Measurements from ENCODE around the gene TXNDC11.

Gene TXNDC11

DNA sequence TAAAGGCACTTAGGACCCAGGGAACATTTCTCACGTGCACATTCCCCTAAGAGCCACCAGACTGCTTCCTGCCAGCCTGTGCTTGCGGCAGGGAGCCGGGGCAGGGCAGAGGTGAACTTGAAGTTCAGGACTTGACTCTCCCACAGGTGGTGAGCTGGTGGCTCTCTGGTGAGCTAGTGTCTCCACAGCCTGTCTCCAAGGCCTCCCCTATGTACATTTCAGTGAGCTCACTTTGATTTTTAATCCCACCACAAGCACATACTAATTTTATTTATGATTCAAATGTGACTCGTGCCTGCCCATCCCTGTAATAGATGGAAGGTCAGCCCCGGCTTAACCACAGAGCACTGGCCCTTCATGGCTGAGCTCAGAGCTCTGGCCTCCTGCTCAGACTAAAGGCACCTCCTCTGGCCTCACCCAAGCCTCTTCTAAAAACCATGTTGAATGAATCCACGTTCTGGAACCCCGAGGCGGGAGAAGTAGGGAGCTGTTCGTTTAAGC is 65.2 kb downstream of the TXNDC11 start:
- DNase-seq (ENCODE audit: low read depth, low spot score) = no peak
- H3K27ac ChIP-seq = peak overlapping the region; percentile 69

DNA sequence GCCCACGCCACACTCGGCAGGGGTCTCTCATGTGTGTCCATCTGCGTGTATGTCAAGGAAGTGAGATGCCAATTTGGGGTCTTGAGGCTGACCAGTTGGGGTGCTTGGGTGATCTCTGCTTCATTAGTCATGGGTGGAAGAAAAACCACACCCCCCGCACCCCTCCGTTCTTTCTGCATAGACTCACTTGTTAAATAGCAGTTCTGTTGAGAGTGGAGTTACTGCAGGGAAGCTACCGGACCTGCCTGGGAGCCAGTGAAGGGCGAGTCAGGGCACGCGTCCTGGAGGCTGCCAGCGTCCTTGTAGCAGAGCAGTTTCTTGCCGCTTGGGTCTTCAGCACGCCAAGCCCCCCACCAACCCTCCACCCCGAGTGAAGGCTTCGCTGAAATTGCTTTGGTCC is 65.9 kb downstream of the TXNDC11 start:
- no peak for DNase-seq (ENCODE audit: low read depth, low spot score)
- H3K27ac ChIP-seq = peak overlapping the region; percentile 69

- no peak for DNase-seq (ENCODE audit: low read depth, low spot score)
- peak overlapping the region; percentile 69 for H3K27ac ChIP-seq
These were observed 66.8 kb downstream of the TXNDC11 start for GRCh38 chr16:11675561-11676511.

GRCh38 chr16:11674818-11675560 is 67.7 kb downstream of the TXNDC11 start:
- no peak for DNase-seq (ENCODE audit: low read depth, low spot score)
- H3K27ac ChIP-seq = peak overlapping the region; percentile 11

DNA sequence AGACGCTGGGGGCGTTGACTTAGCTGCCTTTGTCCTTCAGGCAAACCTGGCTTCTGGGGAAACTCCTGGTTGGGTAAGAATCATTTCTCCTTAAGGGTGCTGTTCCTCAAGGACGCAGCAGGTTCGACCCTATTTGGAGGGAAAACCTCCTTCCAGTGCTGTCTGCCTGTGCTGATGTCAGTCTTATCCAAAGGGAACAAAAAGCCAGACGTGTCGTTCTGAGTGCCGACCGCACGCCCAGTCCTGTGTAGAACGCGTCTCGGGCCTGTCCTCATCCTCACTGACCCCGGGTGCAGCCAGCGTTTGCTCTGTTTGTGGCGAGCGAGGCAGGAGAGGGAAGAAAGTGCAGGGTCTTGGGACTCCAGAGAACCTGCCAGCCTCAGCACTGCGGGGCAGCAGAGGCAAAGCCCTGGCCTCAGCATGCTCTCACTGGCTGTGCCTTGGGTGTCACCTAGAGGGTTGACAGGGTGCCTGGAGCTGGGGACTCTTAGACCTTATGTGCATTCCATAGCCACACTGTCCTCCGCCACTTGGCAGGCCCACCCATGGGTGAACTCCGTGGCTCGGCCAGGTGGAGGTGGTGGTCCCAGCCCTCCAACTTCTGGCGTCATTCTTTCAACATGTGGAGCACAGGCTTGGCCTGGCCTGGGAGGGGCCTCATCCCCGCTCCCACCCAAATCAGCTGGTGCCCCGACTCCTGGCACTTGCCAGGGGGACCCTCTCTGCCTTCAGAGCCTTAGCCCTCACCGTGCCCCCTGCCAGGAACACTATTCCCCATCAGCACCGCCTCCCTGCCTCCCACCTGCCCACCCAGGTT is 68.4 kb downstream of the TXNDC11 start:
- no peak for DNase-seq (ENCODE audit: low read depth, low spot score)
- H3K27ac ChIP-seq = no peak overlapping the region

GRCh38 chr16:11673091-11674000 is 69.3 kb downstream of the TXNDC11 start:
- no peak overlapping the region for H3K27ac ChIP-seq
- no peak for DNase-seq (ENCODE audit: low read depth, low spot score)

DNA sequence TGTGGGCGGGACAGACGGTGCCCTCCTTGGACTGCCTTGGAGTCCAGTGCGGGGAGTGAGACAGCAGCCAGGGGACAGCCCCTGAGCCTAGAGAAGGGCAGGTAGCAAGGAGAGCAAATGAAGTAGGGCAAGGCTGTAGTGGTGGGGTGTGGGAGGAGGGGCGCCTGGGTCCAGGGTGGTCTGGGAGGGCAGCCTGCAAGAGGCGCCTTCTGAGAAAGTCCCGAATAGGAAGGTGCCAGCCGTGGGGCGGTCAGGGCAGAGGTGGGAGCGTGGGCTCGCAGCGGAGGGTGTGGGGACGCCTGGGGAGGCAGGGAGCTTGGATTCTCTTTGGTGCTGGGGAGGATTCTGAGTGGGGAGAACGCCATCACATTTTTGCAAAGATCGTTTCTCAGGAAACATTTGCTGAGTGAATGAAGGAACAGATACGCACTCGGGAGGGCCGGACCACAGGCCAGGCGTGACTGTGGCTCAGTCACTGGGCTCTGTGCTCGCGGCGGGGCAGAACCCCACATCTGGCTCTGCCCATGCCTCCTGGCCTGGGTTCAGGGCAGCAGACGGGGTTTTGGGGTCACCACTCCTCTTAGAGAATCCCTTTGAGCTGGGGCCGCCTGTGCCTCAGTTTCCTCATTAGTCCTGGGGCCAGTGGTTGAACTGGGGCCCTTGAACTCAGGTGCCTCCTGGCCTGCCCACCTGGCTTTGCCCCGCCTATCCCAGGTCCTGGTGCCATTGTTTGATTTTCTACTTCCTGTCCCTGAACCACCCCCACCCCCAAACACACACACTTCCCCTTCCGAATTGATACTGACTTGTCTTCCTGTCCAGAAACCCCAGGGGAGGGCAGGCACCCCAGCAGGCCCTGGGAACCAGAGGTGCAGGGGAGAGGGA is 70.2 kb downstream of the TXNDC11 start:
- no peak for DNase-seq (ENCODE audit: low read depth, low spot score)
- H3K27ac ChIP-seq = no peak overlapping the region

DNA sequence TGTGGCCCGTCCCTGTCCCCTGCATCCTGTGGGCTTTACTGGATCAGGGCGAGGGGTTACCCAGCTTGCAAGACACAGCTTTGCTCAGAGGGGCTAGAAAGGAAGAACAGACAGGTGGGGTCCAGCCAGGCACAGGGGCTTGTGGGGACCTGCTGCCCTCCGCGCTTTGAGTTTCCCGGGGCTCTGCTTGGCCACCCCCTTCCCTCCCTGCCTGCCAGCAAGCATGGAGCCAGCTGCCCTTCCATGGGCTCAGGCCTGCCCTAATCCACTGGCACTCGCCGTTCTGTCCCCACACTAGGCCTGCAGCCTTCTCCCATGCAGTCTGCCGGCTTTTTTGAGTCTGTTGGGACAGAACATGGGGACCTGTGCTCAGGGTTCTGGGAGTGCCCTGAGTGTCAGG is 71.0 kb downstream of the TXNDC11 start:
- H3K27ac ChIP-seq = no peak overlapping the region
- no peak for DNase-seq (ENCODE audit: low read depth, low spot score)

GRCh38 chr16:11671271-11671670 is 71.4 kb downstream of the TXNDC11 start:
- no peak overlapping the region for H3K27ac ChIP-seq
- no peak for DNase-seq (ENCODE audit: low read depth, low spot score)

DNA sequence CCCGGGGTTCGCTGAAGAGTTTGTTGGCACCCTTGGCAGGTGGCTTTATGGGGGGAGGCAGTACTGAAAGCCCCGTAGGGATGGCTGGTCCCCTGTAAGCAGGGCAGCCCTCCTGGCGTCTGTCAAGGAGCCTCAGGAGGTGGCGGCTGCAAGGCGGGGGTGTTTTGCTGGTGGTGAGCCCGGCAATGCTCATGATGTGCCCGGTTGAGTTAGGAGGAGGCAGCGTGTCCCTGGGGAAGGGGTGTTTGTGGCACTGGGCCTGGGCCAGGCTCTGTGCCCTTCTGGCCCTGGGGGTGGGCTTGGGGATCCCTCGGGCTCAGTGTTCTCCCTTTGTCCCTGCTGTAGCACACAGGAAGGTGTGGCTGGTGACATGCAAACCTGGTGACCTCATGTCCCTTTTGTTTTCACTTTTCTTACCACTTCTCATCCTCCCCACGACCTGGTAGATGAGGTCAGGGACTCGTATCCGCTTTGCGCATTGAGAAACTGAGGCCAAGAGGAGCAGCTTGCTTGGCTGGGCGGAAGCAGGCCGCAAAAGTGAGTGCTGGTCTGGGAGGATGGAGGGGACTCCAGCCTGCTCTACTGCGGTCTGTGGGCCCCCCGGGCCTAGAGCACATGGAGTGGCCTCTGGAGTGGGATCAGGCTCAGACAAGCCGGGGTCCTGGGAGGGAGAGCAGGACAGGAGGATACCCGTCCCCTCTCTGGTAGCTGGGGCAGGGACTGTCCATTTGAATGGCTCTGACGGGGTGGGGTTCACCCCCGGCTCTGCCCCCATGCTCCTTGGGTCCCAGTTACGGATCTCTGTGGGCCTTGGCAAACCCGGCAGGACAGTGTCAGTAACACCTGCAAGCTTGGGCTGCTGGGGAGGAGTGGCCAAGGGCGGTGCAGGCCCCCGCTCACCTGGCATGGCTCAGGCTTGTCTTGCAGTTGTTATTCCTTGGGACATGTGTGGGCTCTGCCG is 72.2 kb downstream of the TXNDC11 start:
- DNase-seq (ENCODE audit: low read depth, low spot score) = no peak
- H3K27ac ChIP-seq = no peak overlapping the region

DNA sequence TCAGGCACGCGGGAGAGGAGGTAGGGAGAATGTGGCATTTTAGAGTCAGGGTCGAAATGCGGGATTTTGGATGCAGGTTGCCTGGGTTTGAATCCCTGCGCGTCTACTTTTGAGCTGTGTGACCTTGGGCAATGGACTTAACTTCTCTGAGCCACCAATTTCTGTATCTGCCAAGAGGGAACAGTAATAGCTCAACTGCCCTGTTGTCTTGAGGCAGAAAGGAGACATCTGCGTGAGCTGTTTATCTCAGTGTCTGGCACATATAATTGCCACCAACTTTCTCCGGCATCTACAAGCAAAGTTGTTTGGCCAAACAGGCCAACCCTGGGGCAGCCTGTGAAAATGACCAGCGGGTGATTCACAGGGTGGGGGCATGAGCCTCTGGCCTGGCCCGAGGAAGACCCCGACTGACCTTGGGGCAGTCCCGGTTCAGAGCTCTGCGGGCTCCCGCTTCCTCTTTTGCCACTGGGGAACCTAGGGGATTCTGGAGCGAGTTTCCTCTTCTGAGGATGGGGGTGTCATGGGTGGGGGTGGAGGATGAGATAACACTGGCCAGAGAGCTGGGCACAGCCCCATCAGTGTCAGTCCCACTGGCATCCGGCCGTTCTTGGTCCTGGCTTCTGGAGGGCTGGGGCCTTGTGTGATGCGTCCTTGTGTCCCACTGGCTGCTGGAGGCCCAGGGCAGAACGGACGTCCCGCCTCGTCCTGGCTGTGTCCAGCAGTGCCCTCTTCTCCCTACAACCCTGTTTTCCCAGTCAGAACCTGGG is 73.1 kb downstream of the TXNDC11 start:
- no peak for DNase-seq (ENCODE audit: low read depth, low spot score)
- H3K27ac ChIP-seq = no peak overlapping the region

DNA sequence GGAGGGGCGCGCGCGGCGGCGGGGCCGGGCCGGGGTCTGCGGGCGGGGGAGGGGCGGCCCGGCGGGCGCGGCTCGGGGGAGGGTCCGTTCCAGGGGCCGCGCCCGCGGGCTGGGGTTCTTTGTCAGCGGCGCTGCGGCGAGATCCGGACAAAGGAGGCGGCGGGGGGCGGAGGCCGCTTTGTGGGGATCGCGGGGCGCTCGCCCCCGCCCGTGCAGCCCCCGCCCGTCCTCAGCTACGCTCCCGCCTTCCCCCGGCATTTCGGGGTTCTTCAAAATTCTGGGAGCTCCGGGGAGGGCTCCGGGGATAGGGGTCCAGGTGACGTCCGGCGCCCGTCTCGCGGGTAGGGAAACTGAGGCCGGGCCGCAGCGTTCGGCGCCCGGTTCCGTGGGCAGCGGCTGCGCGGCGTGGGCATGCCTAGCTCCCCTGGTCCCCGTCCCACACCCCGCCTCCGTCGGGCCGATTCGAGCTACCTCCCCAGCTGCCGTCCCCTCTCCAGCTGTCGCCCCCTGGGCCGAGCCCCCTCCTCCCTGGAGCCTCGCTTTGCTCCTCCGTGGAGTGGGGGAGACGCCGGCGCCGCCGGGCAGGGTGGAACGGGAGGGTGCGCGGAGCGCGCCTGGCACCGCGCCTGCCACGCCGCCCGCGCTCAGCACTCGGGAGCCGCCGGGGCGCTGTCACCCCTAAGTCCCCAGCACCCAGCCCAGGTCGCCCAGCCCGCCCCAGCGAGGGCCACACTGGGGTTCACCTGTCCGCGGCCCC is 73.9 kb downstream of the TXNDC11 start:
- no peak overlapping the region for H3K27ac ChIP-seq
- no peak for DNase-seq (ENCODE audit: low read depth, low spot score)

GRCh38 chr16:11667824-11668622 is 74.6 kb downstream of the TXNDC11 start, which contains the start of gene SNN:
TSS of gene SNN (plus strand) at chr16:11668455. CDS start at chr16:11676060, 7,605 bp downstream.
- H3K27ac ChIP-seq = no peak within 1 kb of the TSS
- no peak for DNase-seq (ENCODE audit: low read depth, low spot score)

DNA sequence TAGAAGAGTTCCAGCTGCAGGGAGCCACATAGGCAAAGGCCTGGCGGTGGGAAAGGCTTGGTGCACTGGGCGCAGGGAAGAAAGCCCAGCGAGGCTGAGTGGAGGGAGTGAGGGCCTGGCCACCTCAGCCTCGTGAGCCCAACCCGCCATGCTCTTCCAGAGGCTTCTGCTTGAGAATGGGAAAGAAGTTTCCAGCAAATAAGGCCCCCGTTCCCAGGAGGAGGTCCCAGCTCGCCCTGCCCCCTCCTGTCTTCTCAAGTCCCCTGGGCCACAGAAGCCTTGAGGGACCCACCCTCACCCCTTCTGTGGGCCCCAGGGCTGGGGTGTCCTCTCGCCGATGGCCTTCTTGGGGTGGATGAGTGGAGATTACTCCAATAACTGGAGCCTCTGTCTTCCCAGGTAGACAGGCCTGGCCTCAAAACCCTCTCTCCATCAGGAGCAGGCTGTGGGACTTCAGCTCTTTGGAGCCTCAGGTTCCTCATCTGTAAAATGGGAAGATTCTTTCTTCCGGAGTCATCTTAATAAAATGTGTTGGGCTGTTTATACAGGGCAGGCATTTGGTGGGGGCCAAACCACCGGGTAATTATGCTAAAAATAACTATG is 75.3 kb downstream of the TXNDC11 start:
- H3K27ac ChIP-seq = no peak overlapping the region

More for the DNA sequence above, 75.3 kb downstream of the TXNDC11 start:
- no peak for DNase-seq (ENCODE audit: low read depth, low spot score)
